Tibial artery (tissue), 4 donors: Measurements from ENCODE around the gene STARD5.
"Not testable (repeated sequence)": the region's sequence is repeated elsewhere in the genome, so short reads cannot be mapped to it uniquely, and the experiment has no call there.

Experiments used
- DNase-seq, 2 donors: peaks; one replicate each; pipeline ENCODE4 v3.0.0-alpha.2; 2019
- H3K27ac ChIP-seq, 2 donors: fragments of 200-600 bp; sonication (generic) in 1 of 2; 1 replicate in 1 of 2; 2 replicates in 1 of 2; pipeline ENCODE4 v1.5.1; 2018 to 2019; ENCODE audit warnings: mild to moderate bottlenecking in 1 of 2
- H3K27me3 ChIP-seq, 2 donors: fragments of 200-600 bp; sonication (generic) in 1 of 2; one replicate each; pipeline versions ENCODE4 v1.5.1 to v1.6.0; 2016 to 2019
- H3K36me3 ChIP-seq, 3 donors: fragments of 200-600 bp; sonication (generic) in 2 of 3; one replicate each; pipeline ENCODE4 v1.5.1; 2016 to 2019; ENCODE audit warnings: mild to moderate bottlenecking in 2 of 3
- H3K4me1 ChIP-seq, 4 donors: fragments of 200-600 bp; sonication (generic) in 2 of 4; 1 replicate in 3 of 4; 2 replicates in 1 of 4; pipeline ENCODE4 v1.5.1; 2016 to 2019
- H3K4me3 ChIP-seq, 2 donors: fragments of 200-600 bp; sonication (generic) in 1 of 2; 1 replicate in 1 of 2; 2 replicates in 1 of 2; pipeline ENCODE4 v1.5.1; 2018 to 2019; ENCODE audit warnings: mild to moderate bottlenecking in 2 of 2
- H3K9me3 ChIP-seq, 3 donors: fragments of 200-600 bp; sonication (generic) in 1 of 3; one replicate each; pipeline ENCODE4 v1.5.1; 2016 to 2019
- intact Hi-C: fragments of 100-400 bp; cut with DNase I; formaldehyde crosslinking; loops from one replicate; pipeline ENCODE4 v1.15.0; 2023; ENCODE audit warnings: low total_unique reads
- TF ChIP-seq, protein P1 (sequence below), 2 experiments: fragments of 200-600 bp in 1 of 2; fragments of 450-650 bp in 1 of 2; IDR thresholded peaks; one replicate each; pipeline ENCODE4 v1.5.1; 2017 to 2019; ENCODE audit warnings: antibody characterized with exemption in 2 of 2, mild to moderate bottlenecking in 1 of 2, moderate library complexity in 1 of 2

Gene STARD5

DNA sequence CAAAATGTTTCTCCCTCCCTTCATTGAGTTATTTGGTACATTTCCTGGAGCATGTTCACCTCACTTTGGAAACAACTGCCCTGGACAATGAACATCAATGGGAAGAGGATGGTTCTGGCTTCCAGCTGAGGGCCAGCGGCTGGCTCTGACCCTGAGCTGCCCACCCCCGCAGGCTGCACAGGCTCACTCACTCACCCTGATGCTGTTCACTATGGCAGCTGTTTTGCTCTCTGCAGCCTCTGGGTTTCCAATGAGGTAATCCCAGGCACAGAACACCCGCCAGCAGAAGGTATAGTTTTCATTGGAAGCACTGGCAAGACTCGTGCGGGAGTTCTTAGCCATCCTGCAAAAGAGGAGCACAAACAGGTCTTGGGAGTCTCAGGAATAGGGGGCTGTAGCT is 32.3 kb upstream of the STARD5 start:
- H3K4me1 ChIP-seq = no peaks in the 10 kb centered on the region
- intact Hi-C loops = no loop called here

DNA sequence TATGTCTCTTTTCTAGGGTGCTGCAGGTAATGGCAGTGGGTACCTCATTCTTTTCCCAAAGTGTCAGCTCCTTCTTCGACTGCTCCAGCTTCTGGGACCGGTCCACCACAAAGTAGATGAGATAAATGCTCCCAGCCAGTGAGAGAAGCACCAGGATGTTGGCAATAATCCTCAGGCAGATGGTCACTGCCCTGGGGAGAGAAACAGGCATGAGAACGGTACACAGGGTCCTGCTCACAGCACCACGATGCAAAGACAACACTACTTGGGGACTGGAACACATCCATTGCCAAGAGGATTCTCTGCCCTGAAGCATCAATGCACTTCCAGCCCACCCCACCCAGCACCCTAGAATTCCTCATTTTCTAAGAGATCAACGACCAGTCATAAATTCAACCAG is 27.7 kb upstream of the STARD5 start:
- H3K27me3 ChIP-seq = no peaks in the 10 kb centered on the region
- no peak overlapping the region for H3K4me3 ChIP-seq
- H3K4me1 ChIP-seq = no peaks in the 10 kb centered on the region
- no peak for DNase-seq
- no peaks in the 10 kb centered on the region for H3K36me3 ChIP-seq
- intact Hi-C loops = no loop called here
- TF ChIP-seq, protein P1, sequence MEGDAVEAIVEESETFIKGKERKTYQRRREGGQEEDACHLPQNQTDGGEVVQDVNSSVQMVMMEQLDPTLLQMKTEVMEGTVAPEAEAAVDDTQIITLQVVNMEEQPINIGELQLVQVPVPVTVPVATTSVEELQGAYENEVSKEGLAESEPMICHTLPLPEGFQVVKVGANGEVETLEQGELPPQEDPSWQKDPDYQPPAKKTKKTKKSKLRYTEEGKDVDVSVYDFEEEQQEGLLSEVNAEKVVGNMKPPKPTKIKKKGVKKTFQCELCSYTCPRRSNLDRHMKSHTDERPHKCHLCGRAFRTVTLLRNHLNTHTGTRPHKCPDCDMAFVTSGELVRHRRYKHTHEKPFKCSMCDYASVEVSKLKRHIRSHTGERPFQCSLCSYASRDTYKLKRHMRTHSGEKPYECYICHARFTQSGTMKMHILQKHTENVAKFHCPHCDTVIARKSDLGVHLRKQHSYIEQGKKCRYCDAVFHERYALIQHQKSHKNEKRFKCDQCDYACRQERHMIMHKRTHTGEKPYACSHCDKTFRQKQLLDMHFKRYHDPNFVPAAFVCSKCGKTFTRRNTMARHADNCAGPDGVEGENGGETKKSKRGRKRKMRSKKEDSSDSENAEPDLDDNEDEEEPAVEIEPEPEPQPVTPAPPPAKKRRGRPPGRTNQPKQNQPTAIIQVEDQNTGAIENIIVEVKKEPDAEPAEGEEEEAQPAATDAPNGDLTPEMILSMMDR (IDR thresholded peaks at IDR 0.05) = no peak
- no peaks in the 10 kb centered on the region for H3K9me3 ChIP-seq
- no peak overlapping the region for H3K27ac ChIP-seq

More for the DNA sequence above, 32.3 kb upstream of the STARD5 start:
- no peaks in the 10 kb centered on the region for H3K9me3 ChIP-seq
- H3K4me3 ChIP-seq = no peak overlapping the region
- H3K27ac ChIP-seq = no peak overlapping the region
- DNase-seq = no peak
- TF ChIP-seq, protein P1 (IDR thresholded peaks at IDR 0.05) = no peak
- no peaks in the 10 kb centered on the region for H3K36me3 ChIP-seq
- peaks cover 0 to 3% of the 10 kb centered on the region in 2 donors for H3K27me3 ChIP-seq

DNA sequence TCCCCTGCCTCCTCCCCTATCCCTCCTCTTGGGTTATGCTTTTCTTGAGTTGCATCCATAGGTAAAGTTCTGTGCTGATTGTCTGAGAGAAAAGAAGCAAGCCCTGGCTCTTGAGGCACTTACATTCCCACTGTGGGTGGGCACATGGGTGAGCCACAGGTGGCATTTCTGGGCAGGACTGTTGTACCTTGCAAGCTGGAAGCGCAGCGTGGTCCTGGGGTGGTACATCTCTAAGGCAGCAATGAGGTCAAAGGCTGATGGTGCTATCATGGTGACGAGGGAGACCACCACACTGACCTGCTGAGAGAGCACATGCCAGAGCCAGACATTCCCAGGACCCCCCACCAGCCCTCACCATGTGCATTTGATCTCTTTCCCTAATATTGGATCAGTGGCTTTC is 25.3 kb upstream of the STARD5 start:
- H3K4me1 ChIP-seq = no peaks in the 10 kb centered on the region
- H3K27me3 ChIP-seq = no peaks in the 10 kb centered on the region
- intact Hi-C loops = no loop called here
- TF ChIP-seq, protein P1 (IDR thresholded peaks at IDR 0.05) = no peak
- no peaks in the 10 kb centered on the region for H3K36me3 ChIP-seq
- no peaks in the 10 kb centered on the region for H3K9me3 ChIP-seq
- no peak overlapping the region for H3K27ac ChIP-seq
- no peak overlapping the region for H3K4me3 ChIP-seq
- DNase-seq = no peak

DNA sequence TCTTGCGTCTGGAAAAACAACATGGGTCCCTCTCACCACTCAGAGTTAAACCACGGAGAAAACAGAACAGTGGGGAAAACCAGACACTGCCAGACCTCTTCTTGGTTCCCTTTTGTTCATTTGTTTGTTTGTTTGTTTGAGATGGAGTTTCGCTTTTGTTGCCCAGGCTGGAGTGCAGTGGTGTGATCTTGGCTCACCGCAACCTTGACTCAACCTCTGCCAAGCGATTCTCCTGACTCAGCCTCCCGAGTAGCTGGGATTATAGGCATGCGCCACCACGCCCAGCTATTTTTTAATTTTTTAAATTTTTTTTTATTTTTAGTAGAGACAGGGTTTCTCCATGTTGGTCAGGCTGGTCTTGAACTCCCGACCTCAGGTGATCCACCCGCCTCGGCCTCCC is 24.8 kb upstream of the STARD5 start:
- H3K4me1 ChIP-seq, H3K27me3 ChIP-seq, H3K4me3 ChIP-seq, H3K36me3 ChIP-seq, intact Hi-C loops, H3K27ac ChIP-seq, H3K9me3 ChIP-seq, DNase-seq: not testable (repeated sequence)

DNA sequence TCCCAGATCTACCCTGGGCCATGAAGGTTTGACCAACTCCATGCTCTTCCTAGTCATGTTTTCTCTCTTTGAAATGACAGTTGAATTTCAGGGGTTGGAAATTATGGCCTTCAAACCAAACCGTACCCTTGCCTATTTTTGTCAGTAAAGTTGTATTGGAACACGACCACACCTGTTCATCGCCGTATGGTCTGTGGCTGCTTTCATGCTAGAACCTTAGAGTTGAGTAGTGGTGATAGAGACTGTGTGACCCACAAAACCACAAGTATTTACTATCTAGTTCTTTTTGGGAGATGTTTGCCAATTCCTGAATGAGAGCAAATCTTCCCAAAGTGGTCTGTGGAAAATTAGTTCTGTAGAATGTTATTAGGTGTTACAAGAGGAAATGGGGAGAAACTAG is 24.0 kb upstream of the STARD5 start:
- no peak for DNase-seq

DNA sequence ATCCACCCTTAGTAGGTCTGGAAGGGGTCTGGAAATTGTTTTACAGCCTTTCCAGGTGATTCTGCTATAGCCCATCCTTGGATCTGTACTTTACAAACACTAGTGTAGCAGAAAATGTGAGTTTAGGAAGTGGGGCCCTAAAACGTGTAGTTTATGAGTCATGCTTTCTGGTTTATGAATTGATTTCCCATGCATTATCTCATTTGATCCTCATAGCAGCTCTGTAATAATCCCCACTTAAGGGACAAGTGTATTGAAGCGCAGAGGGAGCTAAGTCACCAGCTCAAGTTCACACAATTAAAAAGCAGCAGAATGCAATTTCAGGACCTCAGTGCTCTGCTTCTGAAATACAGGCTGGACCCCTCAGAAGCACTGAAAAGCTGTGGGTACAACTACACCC is 22.7 kb upstream of the STARD5 start:
- H3K9me3 ChIP-seq = no peaks in the 10 kb centered on the region
- DNase-seq = no peak
- intact Hi-C loops = no loop called here
- H3K4me3 ChIP-seq = no peak overlapping the region
- no peaks in the 10 kb centered on the region for H3K36me3 ChIP-seq
- no peaks in the 10 kb centered on the region for H3K4me1 ChIP-seq
- H3K27me3 ChIP-seq = no peaks in the 10 kb centered on the region
- TF ChIP-seq, protein P1 (IDR thresholded peaks at IDR 0.05) = no peak
- H3K27ac ChIP-seq = no peak overlapping the region

More for the DNA sequence above, 24.0 kb upstream of the STARD5 start:
- no peaks in the 10 kb centered on the region for H3K36me3 ChIP-seq
- H3K4me1 ChIP-seq = no peaks in the 10 kb centered on the region
- H3K27ac ChIP-seq = no peak overlapping the region
- no peak overlapping the region for H3K4me3 ChIP-seq
- no peaks in the 10 kb centered on the region for H3K9me3 ChIP-seq
- H3K27me3 ChIP-seq = no peaks in the 10 kb centered on the region
- TF ChIP-seq, protein P1 (IDR thresholded peaks at IDR 0.05) = no peak
- intact Hi-C loops = no loop called here
